Activated CD4-positive, alpha-beta T cell treated with anti-CD3 and anti-CD28 coated beads, Interleukin-2, Interleukin-4, amounts not matched to agents 100 ng/mL and 50 ng/mL, durations not matched to agents 16 hours and 8 hours (primary cell): ENCODE data around the gene EVX2.

ENCODE experiments used
- DNase-seq: peaks from one replicate; pipeline ENCODE4 v3.0.0-alpha.2; 2020; ENCODE audit warnings: low spot score

Gene EVX2

DNA sequence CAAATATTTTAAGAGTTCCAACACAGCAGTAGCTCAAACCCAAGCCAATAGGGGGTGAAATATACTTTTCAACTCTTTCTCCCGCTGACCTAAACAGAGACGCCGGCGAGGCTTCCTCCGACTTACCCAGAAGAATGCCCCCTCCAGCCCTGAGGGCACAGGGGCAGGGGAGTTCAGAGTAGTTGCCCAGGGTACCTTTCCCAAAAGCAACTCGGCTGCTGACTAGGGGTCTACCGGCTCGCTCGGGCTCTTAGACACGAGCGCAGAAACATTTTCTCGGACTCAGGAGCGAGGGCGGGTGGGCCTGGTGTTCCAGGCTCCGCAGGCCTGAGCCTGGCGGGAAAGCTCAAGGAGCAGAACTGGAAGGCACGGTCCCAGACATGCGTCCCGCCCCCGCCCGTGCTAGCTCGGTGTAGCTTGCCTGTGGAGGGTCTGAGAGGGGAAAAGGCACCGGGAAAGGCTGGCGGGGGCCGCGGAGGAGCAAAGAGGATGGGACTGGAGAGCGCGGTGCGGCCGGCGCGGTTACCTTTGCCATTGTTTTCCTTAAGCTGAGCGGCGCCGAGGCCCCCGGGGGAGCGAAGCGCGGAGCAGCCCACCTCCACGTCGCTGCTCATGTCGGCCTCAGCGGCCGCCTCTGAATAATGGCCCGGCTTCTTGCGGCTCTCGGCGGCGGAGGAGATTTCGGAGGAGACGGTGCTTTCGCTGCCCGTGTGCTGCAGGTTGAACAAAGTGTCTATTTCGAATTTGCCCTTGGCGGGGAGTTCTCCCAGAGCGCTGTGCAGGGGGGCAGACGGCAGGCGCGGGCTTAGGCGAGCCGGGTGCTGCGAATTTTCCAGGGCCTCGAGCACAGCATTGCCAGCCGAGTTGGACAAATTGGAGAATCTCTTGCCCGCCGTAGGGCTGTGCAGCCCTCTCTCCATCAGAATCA, 674 bp downstream of the EVX2 start:
- no peak for DNase-seq

GRCh38 chr2:176082525-176082823, 1.3 kb downstream of the EVX2 start:
- DNase-seq: no peak

DNA sequence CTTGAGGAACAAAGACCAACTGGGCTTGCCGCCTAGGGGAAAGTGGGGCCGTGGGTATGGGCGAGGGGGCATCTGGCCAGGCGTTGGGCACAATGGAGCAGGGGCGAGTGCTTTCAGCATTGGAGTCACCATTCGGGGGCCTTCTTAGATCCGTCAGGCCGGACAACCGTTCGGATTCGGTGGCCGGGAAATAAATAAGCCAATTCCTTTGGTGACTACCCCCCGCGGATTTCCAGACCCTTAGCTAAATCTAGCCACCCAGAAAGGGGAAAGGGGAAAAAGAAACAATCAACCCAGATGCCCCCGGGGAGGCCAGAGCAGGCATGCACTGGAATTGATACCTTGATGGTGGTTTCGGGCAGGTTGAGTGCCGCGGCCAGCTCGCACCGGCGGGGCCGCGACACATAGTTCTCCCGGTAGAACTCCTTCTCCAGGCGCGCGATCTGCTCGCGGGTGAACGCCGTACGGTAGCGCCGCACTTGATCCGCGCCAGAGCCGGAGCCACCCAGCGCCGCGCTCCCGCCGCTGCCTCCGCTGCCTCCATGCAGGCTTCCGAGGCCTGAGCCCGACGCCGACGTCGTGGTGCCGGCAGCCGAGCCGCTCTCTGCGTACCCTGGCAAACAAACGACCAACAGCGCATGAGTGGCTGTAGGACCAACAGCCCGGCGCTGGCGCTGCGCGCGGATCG, 1.8 kb downstream of the EVX2 start:
- DNase-seq: no peak

DNA sequence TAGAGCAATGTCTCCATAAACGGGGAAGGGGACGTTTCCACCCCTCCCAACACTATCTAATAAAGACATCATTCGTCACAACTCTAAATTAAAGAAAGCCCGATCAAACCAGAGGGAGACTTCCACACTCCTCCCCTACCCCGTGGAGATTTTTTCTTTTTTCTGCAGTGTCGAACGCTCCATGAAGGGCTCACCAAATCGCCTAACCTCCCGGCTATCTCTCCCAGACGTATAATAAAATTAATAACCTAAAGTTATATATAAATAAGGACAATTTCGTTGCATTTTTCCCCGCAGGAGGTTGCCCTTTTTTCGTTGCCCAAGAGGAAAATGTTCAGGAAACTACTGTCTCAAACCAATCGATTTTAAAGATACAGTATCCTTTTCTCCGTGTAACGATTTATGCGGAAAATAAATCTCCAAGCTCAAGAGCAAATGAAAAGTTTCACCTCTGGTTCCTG, 2.4 kb downstream of the EVX2 start:
- DNase-seq: no peak

DNA sequence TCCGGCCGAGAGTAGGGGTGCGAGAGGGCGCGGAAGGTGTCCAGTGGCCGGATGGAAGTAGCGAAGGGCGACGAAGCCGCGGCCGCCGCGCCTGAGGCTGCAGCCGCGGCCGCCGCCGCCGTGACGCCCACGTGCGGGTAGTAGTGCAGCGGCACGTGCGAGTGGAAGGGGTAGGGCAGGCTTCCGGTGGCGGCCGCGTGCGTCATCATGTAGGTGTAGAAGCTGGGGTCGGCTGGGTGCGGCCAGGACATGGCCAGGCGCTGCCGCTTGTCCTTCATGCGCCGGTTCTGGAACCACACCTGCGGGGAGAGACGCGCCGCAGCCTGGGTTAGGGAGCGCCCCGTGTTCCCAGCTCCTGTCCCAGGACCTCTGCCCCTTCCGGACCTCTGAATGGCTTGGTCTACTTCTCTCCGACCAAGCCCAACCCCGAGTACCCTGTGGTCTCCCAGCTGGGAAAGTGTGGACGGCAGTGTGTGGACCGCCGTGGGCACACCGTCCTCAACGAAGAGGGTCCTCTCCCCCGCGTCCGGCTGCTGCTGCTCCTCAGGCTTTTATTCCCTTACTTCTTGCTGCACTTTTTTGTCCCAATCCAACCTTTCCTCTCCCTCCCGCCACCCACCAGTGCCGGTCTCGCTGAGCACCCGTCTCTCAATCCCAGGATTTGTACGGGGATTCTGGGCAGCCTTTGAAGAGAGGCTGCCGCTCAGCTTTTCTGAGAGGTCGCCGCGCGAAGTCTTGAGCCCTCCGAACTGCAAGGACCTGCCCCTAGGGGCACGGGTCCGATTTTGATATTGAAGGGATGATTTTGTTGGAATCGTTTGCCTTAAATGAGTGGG, 3.0 kb downstream of the EVX2 start:
- no peak for DNase-seq

- peak; percentile 38 for DNase-seq
Observed at GRCh38 chr2:176079831-176080539, 3.8 kb downstream of the EVX2 start.

- DNase-seq: no peak
Observed at GRCh38 chr2:176079285-176079830, 4.4 kb downstream of the EVX2 start.

DNA sequence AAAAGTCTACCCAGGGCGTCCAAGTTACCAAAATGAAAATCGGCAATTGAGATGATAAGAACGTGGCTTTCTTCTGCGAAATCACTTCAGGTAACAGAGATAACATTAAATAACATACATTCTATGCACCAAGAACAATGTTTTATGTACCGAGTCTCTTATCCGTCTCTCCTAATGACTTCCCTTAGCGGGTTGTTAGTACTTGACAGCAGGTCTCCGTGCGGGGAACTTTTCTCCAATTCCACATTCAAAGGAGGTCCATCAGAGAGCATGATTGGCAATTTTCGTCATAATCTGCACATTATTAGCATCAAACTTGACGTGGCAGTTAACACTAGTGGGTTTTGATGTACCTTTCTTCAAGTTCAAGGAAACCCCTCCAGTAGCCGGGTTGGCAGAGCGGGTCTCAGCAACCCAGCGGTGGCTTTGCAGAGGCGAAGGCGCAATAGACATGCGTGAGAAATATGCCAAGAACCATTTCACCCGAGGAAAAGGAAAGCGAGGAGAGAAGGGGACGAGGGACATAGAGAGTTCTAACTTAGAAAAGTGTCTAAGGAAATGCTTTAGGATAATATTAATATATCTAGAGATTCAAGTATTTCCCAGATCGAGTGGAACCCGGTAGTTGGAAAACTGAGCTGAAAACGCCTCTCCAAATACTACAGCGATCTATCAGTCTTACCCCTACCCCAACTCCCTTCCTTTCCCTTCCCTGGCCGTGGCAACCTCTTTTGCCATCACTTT, 5.0 kb downstream of the EVX2 start:
- DNase-seq: no peak

GRCh38 chr2:176076796-176077195, 7.0 kb downstream of the EVX2 start:
- no peak for DNase-seq

DNA sequence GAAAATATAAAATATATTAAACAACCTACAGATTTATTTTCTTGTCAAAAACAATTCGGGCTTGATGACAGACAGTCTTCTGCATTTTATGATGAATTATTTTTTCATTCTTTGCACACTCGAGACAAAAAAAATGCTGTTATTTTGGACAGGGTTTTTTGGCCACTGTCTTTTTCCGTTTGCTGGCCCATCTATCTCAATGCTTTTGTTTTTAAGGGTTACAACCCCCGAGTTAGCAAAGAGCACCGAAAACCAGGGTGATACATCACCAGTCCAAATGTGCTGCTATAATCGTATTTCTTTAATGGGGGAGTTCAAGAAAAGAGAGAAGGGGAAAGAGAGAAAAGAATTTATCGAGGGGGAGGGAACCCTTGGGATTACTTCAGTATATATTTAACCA, 7.7 kb downstream of the EVX2 start:
- DNase-seq: no peak

DNA sequence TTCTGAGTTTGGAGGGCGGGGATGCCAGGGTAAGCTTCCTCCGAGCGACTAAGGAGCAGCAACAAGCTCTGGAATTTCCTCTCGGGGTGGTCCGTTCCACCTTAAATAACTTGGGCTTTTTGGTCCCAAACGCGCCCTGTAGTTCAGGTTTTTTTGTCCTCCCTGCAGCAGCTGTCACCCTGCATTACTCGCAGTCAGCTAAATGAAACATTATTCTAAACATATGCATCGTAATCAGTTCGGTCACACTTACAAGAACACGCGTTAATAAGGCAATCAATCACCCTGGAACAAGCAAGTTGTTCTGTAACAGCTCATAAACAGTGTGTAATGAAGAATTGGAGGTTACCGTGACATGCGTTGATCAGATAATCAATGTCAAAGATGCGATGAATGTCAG, 8.3 kb downstream of the EVX2 start:
- no peak for DNase-seq

DNA sequence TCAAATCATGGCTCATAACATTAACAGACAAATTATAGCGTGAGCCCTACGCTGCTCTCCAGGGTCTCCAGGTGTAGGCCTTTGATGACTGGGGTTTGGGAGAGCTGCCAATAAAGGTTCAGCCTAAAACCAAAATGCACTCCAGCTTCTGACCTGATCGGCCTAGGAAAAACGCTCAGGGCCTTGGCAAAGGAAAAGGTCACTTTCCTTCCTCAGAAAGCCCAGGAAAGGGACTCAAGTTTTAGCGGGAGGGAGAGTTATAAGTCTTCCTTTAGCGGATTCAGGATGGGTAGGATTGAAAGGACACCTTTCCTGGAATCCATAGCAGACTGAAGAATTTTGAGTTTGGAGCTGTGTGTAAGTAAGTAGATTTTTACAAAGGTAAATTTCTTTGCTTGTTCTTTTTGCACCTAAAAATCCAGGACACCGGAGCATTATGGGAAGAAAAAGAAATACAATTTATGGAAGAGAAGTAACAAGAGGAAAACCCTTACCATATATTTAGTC, 8.8 kb downstream of the EVX2 start:
- no peak for DNase-seq

DNA sequence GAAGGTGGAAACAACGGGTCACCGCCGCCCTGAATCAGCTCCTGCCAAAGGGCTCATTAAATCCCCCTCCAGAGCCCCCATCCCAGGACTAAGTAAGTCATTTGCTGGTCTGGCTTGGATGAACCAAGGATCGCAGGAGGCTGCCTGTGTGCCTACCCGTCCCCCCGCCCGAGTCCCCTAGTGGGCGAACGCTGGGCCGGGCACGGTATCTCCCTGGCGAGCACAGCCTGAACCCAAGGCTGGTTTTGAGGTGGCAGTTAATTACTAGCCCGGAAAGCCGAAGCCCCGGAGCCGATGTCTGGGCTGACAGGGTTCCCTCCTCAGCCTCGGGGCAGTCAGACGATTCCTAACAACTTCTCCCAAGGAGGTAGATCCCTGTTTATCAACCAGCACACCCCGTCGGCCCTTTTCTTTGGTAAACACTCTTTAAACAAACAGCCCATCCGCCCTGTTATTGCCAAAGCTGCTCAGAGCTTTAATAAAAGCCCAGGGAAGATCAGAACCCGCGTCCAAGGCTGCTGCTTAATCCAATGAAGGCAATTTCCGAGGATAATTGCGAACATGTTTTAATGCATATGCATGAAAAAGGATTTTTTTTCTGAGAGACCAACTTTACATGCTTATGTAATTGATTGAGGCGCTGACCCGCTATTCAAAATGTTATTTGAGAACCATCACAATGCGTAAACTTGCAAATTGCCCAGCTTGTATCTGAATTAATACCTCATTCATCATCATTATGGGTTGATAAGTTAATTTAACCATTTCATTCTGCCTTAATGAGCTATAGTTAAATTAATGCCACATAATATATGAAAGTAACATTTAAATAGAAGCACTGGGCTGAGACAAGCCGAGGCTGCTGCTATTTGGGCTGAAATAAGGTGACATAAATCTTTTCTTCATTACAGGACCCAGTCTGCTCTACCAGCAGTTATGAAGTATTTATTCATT, 10.5 kb downstream of the EVX2 start:
- DNase-seq: no peak

- DNase-seq: no peak
Observed at GRCh38 chr2:176072292-176072669, 11.5 kb downstream of the EVX2 start.

- DNase-seq: no peak
Observed at GRCh38 chr2:176071330-176072291, 12.2 kb downstream of the EVX2 start.

DNA sequence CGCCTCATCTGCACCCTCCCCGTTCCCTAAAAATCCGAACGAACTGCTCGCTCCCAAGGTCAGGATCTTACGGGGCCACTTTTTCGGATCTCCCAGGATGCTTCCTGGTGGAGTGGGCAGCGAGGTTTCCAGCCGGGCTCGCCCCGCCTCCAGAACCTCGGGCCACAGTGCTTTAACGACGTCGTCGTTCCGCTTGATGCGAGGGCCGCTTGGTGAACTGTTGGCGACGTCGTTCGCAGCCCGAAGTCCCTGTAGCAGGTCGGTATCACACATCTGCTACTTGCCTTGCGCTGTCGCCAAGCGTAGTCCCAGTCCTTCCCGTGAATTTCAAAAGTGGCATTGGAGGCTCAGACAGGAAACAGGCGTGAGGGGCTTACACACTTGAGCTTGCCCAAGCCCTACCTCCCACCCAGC, 15.3 kb downstream of the EVX2 start:
- DNase-seq: no peak

DNA sequence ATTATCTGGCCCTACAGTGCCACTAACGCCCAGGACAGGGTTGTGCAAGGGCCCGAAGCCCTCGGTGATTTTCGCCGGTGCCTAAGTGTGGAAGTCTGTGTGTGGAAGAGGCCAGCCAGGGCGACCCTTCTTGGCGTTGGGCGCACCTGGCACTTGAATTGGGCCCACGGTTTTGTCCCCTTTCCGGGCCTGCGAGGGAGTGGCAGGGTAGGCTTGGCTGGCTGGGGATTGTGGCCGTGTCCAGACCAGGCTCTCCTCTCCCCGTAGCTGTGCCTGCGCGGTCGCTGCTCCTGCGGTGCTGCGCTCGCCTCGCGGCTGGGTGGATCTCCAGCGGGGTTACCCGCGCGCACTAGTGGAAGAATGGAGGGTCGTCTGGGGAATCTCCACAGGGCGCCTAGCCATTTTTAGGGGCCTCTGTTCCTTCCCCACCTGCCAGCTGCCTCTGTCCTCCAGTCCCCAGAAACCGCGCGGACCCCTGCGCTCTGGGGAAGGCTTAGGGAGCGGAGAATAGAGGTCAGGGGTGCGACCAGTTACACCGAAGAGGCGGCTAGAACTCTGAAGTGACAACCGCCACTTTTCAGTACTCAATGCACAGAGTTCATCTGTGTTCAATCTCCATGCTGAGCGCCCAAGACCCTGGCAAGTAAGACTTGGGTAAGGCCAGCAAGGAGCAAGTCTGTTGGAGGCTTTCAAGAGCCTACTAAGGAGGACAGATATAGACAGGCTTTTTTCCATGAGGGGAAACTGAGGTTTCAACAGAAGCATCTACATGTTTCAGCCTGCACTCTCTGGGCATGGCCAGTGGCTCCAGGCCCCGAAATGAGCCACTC, 16.0 kb downstream of the EVX2 start:
- no peak for DNase-seq
